ENCODE results near the gene CNOT6L.
"Not testable (repeated sequence)": the region's sequence is repeated elsewhere in the genome, so short reads cannot be mapped to it uniquely, and the experiment has no call there.

CNOT6L gene

DNA sequence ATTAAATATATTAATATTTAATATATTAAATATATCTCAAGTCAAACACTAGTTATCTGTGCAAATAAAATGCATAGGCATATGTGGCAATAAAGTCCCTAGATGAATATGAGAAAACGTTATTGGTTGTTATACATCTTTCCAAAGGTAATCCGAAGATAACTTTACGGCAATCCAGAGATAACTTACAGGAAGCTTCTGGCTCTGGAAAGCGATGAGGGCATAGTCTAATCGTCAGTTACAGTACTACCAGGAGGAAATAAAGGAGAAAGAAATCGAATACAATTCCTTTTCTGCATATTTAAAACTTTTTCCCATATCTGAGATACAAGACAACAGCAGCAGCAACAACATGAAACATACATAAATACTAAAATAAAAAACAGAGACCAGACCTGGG lies 35.3 kb downstream of the CNOT6L start:
- TF ChIP-seq, protein P1, sequence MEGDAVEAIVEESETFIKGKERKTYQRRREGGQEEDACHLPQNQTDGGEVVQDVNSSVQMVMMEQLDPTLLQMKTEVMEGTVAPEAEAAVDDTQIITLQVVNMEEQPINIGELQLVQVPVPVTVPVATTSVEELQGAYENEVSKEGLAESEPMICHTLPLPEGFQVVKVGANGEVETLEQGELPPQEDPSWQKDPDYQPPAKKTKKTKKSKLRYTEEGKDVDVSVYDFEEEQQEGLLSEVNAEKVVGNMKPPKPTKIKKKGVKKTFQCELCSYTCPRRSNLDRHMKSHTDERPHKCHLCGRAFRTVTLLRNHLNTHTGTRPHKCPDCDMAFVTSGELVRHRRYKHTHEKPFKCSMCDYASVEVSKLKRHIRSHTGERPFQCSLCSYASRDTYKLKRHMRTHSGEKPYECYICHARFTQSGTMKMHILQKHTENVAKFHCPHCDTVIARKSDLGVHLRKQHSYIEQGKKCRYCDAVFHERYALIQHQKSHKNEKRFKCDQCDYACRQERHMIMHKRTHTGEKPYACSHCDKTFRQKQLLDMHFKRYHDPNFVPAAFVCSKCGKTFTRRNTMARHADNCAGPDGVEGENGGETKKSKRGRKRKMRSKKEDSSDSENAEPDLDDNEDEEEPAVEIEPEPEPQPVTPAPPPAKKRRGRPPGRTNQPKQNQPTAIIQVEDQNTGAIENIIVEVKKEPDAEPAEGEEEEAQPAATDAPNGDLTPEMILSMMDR (IDR thresholded peaks at IDR 0.05; ENCODE audit: borderline replicate concordance, insufficient read depth, low read depth, low read length), result no peak
- no peak overlapping the region for H3K4me3 ChIP-seq (ENCODE audit: low read depth, low read length)

- no peak overlapping the region for H3K4me3 ChIP-seq (ENCODE audit: low read depth, low read length)
- TF ChIP-seq, protein P1 (IDR thresholded peaks at IDR 0.05; ENCODE audit: borderline replicate concordance, insufficient read depth, low read depth, low read length), result no peak
Measured at GRCh38 chr4:77782102-77782835, 36.9 kb downstream of the CNOT6L start.

DNA sequence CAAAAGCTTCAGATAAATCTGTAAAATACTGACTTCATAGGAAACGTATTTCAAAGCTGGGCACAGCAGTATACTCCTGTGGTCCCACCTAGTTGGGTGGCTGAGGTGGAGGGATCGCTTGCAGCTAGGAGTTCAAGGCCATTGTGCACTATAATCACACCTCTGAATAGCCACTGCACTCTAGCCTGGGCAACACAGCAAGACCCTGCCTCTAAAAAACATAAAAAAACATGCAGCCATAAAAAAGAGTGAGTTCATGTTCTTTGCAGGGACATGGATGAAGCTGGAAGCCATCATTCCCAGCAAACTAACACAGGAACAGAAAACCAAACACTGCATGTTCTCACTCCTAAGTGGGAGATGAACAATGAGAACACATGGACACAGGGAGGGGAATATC lies 38.4 kb downstream of the CNOT6L start:
- H3K4me3 ChIP-seq (ENCODE audit: low read depth, low read length), result not testable (repeated sequence)

- TF ChIP-seq, protein P1 (IDR thresholded peaks at IDR 0.05; ENCODE audit: borderline replicate concordance, insufficient read depth, low read depth, low read length), result no peak
- no peak overlapping the region for H3K4me3 ChIP-seq (ENCODE audit: low read depth, low read length)
Measured at GRCh38 chr4:77777135-77777807, 41.9 kb downstream of the CNOT6L start.

- H3K4me3 ChIP-seq (ENCODE audit: low read depth, low read length), result no peak overlapping the region
- TF ChIP-seq, protein P1 (IDR thresholded peaks at IDR 0.05; ENCODE audit: borderline replicate concordance, insufficient read depth, low read depth, low read length), result no peak
Measured at GRCh38 chr4:77776182-77777134, 42.7 kb downstream of the CNOT6L start.

DNA sequence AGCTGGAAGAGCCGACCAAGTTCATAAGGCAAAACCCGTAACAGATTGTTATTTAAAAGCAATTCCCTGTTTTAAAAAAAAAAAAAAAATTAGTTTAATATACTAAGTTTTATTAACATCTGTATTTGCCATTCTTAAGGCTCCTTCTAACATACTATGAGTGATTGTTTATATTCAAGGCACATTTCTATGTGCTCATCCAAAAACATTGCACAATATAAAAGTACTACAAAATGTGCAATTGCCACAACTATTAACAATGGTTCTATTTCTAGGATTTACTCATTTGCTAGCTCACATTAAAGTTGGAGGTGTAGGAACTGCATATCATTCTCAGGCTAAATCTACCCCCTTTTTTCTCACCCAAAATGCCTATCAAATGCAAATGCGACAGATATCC lies 46.1 kb downstream of the CNOT6L start:
- TF ChIP-seq, protein P1 (IDR thresholded peaks at IDR 0.05; ENCODE audit: borderline replicate concordance, insufficient read depth, low read depth, low read length), result no peak
- no peak overlapping the region for H3K4me3 ChIP-seq (ENCODE audit: low read depth, low read length)

DNA sequence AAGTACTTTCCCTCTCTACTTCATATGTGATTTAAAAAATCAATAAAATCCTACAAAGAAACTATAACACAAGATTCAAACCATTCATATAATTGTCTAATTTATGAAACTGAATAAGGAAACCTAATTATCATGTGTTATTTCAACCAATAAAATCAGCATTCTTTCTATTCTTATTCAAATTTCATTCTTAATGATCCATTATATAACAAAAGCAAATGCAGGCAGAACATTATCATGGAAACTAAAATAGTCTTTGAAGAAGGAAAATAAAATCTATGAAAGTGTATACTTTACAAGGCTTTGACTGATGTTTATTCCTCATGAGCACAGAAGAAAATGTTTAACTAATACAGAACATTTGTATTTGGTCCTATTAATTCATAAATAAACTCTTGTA lies 47.6 kb downstream of the CNOT6L start:
- no peak overlapping the region for H3K4me3 ChIP-seq (ENCODE audit: low read depth, low read length)
- TF ChIP-seq, protein P1 (IDR thresholded peaks at IDR 0.05; ENCODE audit: borderline replicate concordance, insufficient read depth, low read depth, low read length), result no peak

Measured in GM12875 (cell line).